ENCODE results near the gene UBL5.

UBL5 gene

GRCh38 chr19:9834726-9835506, 7.2 kb downstream of the UBL5 start, which contains the start of gene PIN1:
TSS of gene PIN1 (plus strand) at chr19:9835318. CDS start at chr19:9835345, 27 bp downstream.
- no peak for TF ChIP-seq TARDBP (IDR thresholded peaks at IDR 0.05)
- 0 out of 2 replicates have a peak, but pooled peaks have one; percentile 39 for TF ChIP-seq L3MBTL2 (conservative IDR thresholded peaks at IDR 0.05)
- no peak for TF ChIP-seq FOXK2 (IDR thresholded peaks at IDR 0.05)
- no peak for TF ChIP-seq ZNF384 (IDR thresholded peaks at IDR 0.05)
- TF ChIP-seq SP1 (IDR thresholded peaks at IDR 0.05): peak; percentile 70
- TF ChIP-seq SUZ12 (IDR thresholded peaks at IDR 0.05): no peak
- no peak for TF ChIP-seq NFRKB (IDR thresholded peaks at IDR 0.05)
- no peak for TF ChIP-seq FOXA1 (IDR thresholded peaks at IDR 0.05)
- TF ChIP-seq LEF1 (IDR thresholded peaks at IDR 0.05; ENCODE audit: borderline replicate concordance): no peak
- TF ChIP-seq PKNOX1 (IDR thresholded peaks at IDR 0.05): peak; percentile 91
- TF ChIP-seq HDGF (IDR thresholded peaks at IDR 0.05; ENCODE audit: borderline replicate concordance): no peak
- no peak for TF ChIP-seq ELF4 (IDR thresholded peaks at IDR 0.05)
- peak; percentile 67 for TF ChIP-seq CTBP1 (IDR thresholded peaks at IDR 0.05; ENCODE audit: borderline replicate concordance)
- TF ChIP-seq ARNT (IDR thresholded peaks at IDR 0.05): no peak
- TF ChIP-seq BHLHE40 (IDR thresholded peaks at IDR 0.05; ENCODE audit: borderline replicate concordance): no peak
- TF ChIP-seq FOXM1 (IDR thresholded peaks at IDR 0.05; ENCODE audit: borderline replicate concordance): no peak
- ChIA-PET CTCF (interaction anchor here (0.5 to 0.6 kb wide), 3 partner anchors 16 to 120 kb away, joined by 3 to 4 read pairs (median 3); no protein-coding TSS in a partner anchor), POLR2A (interaction anchor here (0.6 to 1.6 kb wide), 2 partner anchors 14 to 16 kb away, joined by 3 to 9 read pairs; partner anchors contain the start of gene FBXL12)
- peak; percentile 98 for DNase-seq (ENCODE audit: extremely low spot score)

- TF ChIP-seq ZNF384 (IDR thresholded peaks at IDR 0.05): no peak
- no peak for TF ChIP-seq HDGF (IDR thresholded peaks at IDR 0.05; ENCODE audit: borderline replicate concordance)
- no peak for TF ChIP-seq FOXK2 (IDR thresholded peaks at IDR 0.05)
- TF ChIP-seq ELF4 (IDR thresholded peaks at IDR 0.05): no peak
- no peak for TF ChIP-seq BHLHE40 (IDR thresholded peaks at IDR 0.05; ENCODE audit: borderline replicate concordance)
- TF ChIP-seq SP1 (IDR thresholded peaks at IDR 0.05): no peak
- no peak for TF ChIP-seq NFRKB (IDR thresholded peaks at IDR 0.05)
- no peak for TF ChIP-seq TARDBP (IDR thresholded peaks at IDR 0.05)
- TF ChIP-seq FOXA1 (IDR thresholded peaks at IDR 0.05): no peak
- CTCF ChIA-PET: no interaction called here
- DNase-seq (ENCODE audit: extremely low spot score): no peak
- POLR2A ChIA-PET: interaction anchor here (1.0 to 1.6 kb wide), 2 partner anchors 8 to 16 kb away, joined by 3 to 9 read pairs; partner anchors contain the start of gene FBXL12
Observed at GRCh38 chr19:9835507-9835949, 7.8 kb downstream of the UBL5 start.

GRCh38 chr19:9836021-9836420, 8.3 kb downstream of the UBL5 start:
- CTCF ChIA-PET: no interaction called here
- TF ChIP-seq CTBP1 (IDR thresholded peaks at IDR 0.05; ENCODE audit: borderline replicate concordance) (no peak), L3MBTL2 (conservative IDR thresholded peaks at IDR 0.05) (no peak), SP1 (IDR thresholded peaks at IDR 0.05) (no peak), PKNOX1 (IDR thresholded peaks at IDR 0.05) (no peak), ZNF384 (IDR thresholded peaks at IDR 0.05) (no peak), FOXA1 (IDR thresholded peaks at IDR 0.05) (no peak), ARNT (IDR thresholded peaks at IDR 0.05) (no peak), FOXK2 (IDR thresholded peaks at IDR 0.05) (no peak), BHLHE40 (IDR thresholded peaks at IDR 0.05; ENCODE audit: borderline replicate concordance) (no peak), ELF4 (IDR thresholded peaks at IDR 0.05) (no peak), NFRKB (IDR thresholded peaks at IDR 0.05) (no peak), SUZ12 (IDR thresholded peaks at IDR 0.05) (no peak), HDGF (IDR thresholded peaks at IDR 0.05; ENCODE audit: borderline replicate concordance) (no peak), TARDBP (IDR thresholded peaks at IDR 0.05) (no peak), FOXM1 (IDR thresholded peaks at IDR 0.05; ENCODE audit: borderline replicate concordance) (no peak), LEF1 (IDR thresholded peaks at IDR 0.05; ENCODE audit: borderline replicate concordance) (no peak)
- DNase-seq (ENCODE audit: extremely low spot score): peak; percentile 11
- POLR2A ChIA-PET: interaction anchor here (1.0 kb wide), 2 partner anchors 9 to 11 kb away, joined by 3 read pairs; no protein-coding TSS in a partner anchor

- POLR2A ChIA-PET: no interaction called here
- DNase-seq (ENCODE audit: extremely low spot score): no peak
- no peak for TF ChIP-seq FOXM1 (IDR thresholded peaks at IDR 0.05; ENCODE audit: borderline replicate concordance)
- TF ChIP-seq CTBP1 (IDR thresholded peaks at IDR 0.05; ENCODE audit: borderline replicate concordance): no peak
- TF ChIP-seq L3MBTL2 (conservative IDR thresholded peaks at IDR 0.05): no peak
- TF ChIP-seq SP1 (IDR thresholded peaks at IDR 0.05): no peak
- TF ChIP-seq ARNT (IDR thresholded peaks at IDR 0.05): no peak
- no peak for TF ChIP-seq BHLHE40 (IDR thresholded peaks at IDR 0.05; ENCODE audit: borderline replicate concordance)
- TF ChIP-seq SUZ12 (IDR thresholded peaks at IDR 0.05): no peak
- TF ChIP-seq PKNOX1 (IDR thresholded peaks at IDR 0.05): no peak
- no peak for TF ChIP-seq NFRKB (IDR thresholded peaks at IDR 0.05)
- no peak for TF ChIP-seq LEF1 (IDR thresholded peaks at IDR 0.05; ENCODE audit: borderline replicate concordance)
- TF ChIP-seq HDGF (IDR thresholded peaks at IDR 0.05; ENCODE audit: borderline replicate concordance): no peak
- CTCF ChIA-PET: no interaction called here
Observed at GRCh38 chr19:9838324-9838723, 10.6 kb downstream of the UBL5 start.

- TF ChIP-seq LEF1 (IDR thresholded peaks at IDR 0.05; ENCODE audit: borderline replicate concordance) (no peak), PKNOX1 (IDR thresholded peaks at IDR 0.05) (no peak), NFRKB (IDR thresholded peaks at IDR 0.05) (no peak), BHLHE40 (IDR thresholded peaks at IDR 0.05; ENCODE audit: borderline replicate concordance) (no peak), ELF4 (IDR thresholded peaks at IDR 0.05) (no peak)
- ChIA-PET CTCF (no interaction called here), POLR2A (interaction anchor here (1.2 kb wide), 1 partner anchor 12 kb away, joined by 3 read pairs; the partner anchor contains the start of gene UBL5)
- no peak for DNase-seq (ENCODE audit: extremely low spot score)
Observed at GRCh38 chr19:9839415-9839814, 11.7 kb downstream of the UBL5 start.

Data from HEK293T (cell line).